HepG2 (cell line): ENCODE measurements around the gene ELF2. TPM values are rescaled to one million over a fixed set of nuclear protein-coding genes. Genes with fewer than 3 reads are reported as not detected.

Source experiments
- IRF2 ChIP-seq: IDR thresholded peaks from 2 replicates; pipeline ENCODE4 v1.6.1; 2018; ENCODE audit warnings: missing genetic modification reagents, missing compliant biosample characterization
- JUND ChIP-seq: sonication (generic); formaldehyde crosslinking; IDR thresholded peaks from 2 replicates; pipeline ENCODE4 v1.8.0; 2022; ENCODE audit warnings: mild to moderate bottlenecking, missing genetic modification reagents
- KLF12 ChIP-seq: sonication (generic); formaldehyde crosslinking; IDR thresholded peaks from 2 replicates; pipeline ENCODE4 v1.4.0; 2020; ENCODE audit warnings: missing genetic modification reagents, borderline replicate concordance
- MBD4 ChIP-seq: IDR thresholded peaks from 2 replicates; pipeline ENCODE4 v1.6.1; 2012; ENCODE audit warnings: low read length, inconsistent platforms, borderline replicate concordance
- PCBP2 ChIP-seq: fragments of 200-400 bp; formaldehyde crosslinking; optimal IDR thresholded peaks from 2 replicates; pipeline ENCODE3; 2018; ENCODE audit warnings: low read length, low read depth; ENCODE audit not compliant: poor library complexity, severe bottlenecking
- SAP130 ChIP-seq: IDR thresholded peaks from 2 replicates; pipeline ENCODE4 v1.6.1; 2016; ENCODE audit warnings: low read depth
- SSRP1 ChIP-seq: IDR thresholded peaks from 2 replicates; pipeline ENCODE4 v1.6.1; 2016; ENCODE audit warnings: control low read depth
- ZMYM2 ChIP-seq: sonication (generic); formaldehyde crosslinking; IDR thresholded peaks from 2 replicates; pipeline ENCODE4 v1.8.0; 2022; ENCODE audit warnings: mild to moderate bottlenecking, missing genetic modification reagents
- ZNF549 ChIP-seq: sonication (generic); formaldehyde crosslinking; IDR thresholded peaks from 2 replicates; pipeline ENCODE4 v1.5.0; 2020; ENCODE audit warnings: missing genetic modification reagents
- ZNF616 ChIP-seq: sonication (generic); formaldehyde crosslinking; IDR thresholded peaks from 2 replicates; pipeline ENCODE4 v1.5.0; 2020; ENCODE audit warnings: low read depth, mild to moderate bottlenecking, missing genetic modification reagents
- polyA plus RNA-seq, 8 experiments: library from polyadenylated mRNA; depleted of rRNA in 3 of 8; stranded (reverse) in 7 of 8; unstranded in 1 of 8; fragments of >200 nt; fragmentation: Illumina TruSeq in 4 of 8; extraction: Trizol in 4 of 8; gene quantifications; 2 replicates each; pipeline versions ENCODE4 v1.2.1 to v1.2.3, GENCODE V29; 2011 to 2016; ENCODE audit warnings: low read depth in 4 of 8, missing spikeins in 1 of 8, mixed read lengths in 1 of 8; ENCODE audit not compliant: insufficient read depth in 1 of 8
- total RNA-seq, 5 experiments: library from RNA; depleted of rRNA; stranded (reverse); fragments of >200 nt; fragmentation: Illumina TruSeq; extraction: Trizol; gene quantifications; 2 replicates each; pipeline ENCODE4 v1.2.3, GENCODE V29; 2016; ENCODE audit warnings: low read depth in 1 of 5
- TF ChIP-seq, protein P1 (sequence below): sonication (generic); formaldehyde crosslinking; IDR thresholded peaks from 2 replicates; pipeline ENCODE4 v1.4.0; 2020; ENCODE audit warnings: missing genetic modification reagents
- TF ChIP-seq, protein P2 (sequence below): sonication (generic); formaldehyde crosslinking; IDR thresholded peaks from 2 replicates; pipeline ENCODE4 v1.4.0; 2020; ENCODE audit warnings: mild to moderate bottlenecking, low read depth, missing genetic modification reagents
- TF ChIP-seq, protein P3 (sequence below): sonication (generic); formaldehyde crosslinking; IDR thresholded peaks from 2 replicates; pipeline ENCODE4 v1.5.0; 2020; ENCODE audit warnings: mild to moderate bottlenecking, missing genetic modification reagents
- TF ChIP-seq, protein P4 (sequence below): sonication (generic); formaldehyde crosslinking; conservative IDR thresholded peaks from 2 replicates; pipeline ENCODE4 v1.4.0; 2020; ENCODE audit warnings: missing genetic modification reagents
- TF ChIP-seq, protein P5 (sequence below): sonication (generic); formaldehyde crosslinking; IDR thresholded peaks from 2 replicates; pipeline ENCODE4 v1.5.1; 2020; ENCODE audit warnings: missing genetic modification reagents, mild to moderate bottlenecking, borderline replicate concordance
- TF ChIP-seq, protein P6 (sequence below): sonication (generic); formaldehyde crosslinking; IDR thresholded peaks from 2 replicates; pipeline ENCODE4 v1.4.0; 2020; ENCODE audit warnings: missing genetic modification reagents

The ELF2 gene
- total and polyA plus RNA-seq, 2 of the 13 experiments (the other 11 are each of a cell fraction or from before 2014, with no cell fraction given), result 28.6 to 35.4 TPM

DNA sequence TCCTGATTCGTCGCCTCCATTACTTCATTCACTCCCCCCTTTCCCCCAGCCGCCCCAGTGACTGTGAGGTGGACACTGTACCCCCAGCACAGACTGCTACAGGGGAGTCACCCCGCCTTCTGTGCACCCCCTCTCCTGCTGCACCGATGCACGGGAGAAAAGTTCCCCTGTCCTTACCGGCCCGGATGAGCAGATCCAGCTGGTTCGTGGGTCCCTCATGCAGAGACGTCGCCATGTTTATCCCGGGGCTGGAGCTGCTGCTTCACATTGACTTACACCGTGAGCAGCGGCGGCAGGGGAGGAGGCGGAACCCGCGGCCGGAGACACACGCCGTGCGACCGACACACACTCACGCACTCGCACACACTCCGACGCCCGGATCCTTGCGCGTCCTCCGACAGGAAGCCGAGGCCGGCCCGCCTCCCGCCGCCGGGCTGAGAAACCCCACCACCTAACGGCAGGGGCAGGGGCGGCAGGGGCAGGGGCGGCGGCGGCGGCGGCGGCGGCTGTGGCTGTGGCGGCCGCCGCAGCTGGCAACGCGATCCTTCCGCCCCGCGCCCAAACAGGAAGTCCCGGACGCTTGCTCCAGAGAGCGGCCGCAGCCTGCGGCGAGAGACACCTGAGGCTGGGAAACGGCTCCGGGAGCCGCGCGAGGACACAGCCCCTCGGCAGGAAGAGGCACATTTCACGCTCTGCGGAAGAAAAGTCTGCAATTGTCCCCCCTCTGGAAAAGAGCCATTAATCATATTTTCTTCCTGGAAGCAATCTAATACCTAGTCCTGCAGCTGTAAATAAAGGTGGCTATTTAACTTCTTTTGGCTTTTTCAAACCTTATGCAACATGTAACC is 92.8 kb downstream of the ELF2 start (continued):
- TF ChIP-seq, protein P1, sequence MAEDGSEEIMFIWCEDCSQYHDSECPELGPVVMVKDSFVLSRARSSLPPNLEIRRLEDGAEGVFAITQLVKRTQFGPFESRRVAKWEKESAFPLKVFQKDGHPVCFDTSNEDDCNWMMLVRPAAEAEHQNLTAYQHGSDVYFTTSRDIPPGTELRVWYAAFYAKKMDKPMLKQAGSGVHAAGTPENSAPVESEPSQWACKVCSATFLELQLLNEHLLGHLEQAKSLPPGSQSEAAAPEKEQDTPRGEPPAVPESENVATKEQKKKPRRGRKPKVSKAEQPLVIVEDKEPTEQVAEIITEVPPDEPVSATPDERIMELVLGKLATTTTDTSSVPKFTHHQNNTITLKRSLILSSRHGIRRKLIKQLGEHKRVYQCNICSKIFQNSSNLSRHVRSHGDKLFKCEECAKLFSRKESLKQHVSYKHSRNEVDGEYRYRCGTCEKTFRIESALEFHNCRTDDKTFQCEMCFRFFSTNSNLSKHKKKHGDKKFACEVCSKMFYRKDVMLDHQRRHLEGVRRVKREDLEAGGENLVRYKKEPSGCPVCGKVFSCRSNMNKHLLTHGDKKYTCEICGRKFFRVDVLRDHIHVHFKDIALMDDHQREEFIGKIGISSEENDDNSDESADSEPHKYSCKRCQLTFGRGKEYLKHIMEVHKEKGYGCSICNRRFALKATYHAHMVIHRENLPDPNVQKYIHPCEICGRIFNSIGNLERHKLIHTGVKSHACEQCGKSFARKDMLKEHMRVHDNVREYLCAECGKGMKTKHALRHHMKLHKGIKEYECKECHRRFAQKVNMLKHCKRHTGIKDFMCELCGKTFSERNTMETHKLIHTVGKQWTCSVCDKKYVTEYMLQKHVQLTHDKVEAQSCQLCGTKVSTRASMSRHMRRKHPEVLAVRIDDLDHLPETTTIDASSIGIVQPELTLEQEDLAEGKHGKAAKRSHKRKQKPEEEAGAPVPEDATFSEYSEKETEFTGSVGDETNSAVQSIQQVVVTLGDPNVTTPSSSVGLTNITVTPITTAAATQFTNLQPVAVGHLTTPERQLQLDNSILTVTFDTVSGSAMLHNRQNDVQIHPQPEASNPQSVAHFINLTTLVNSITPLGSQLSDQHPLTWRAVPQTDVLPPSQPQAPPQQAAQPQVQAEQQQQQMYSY (CRISPR knock-in tag), result peak; percentile 18; the same call in 1 of the 2 replicates
- TF ChIP-seq, protein P2, sequence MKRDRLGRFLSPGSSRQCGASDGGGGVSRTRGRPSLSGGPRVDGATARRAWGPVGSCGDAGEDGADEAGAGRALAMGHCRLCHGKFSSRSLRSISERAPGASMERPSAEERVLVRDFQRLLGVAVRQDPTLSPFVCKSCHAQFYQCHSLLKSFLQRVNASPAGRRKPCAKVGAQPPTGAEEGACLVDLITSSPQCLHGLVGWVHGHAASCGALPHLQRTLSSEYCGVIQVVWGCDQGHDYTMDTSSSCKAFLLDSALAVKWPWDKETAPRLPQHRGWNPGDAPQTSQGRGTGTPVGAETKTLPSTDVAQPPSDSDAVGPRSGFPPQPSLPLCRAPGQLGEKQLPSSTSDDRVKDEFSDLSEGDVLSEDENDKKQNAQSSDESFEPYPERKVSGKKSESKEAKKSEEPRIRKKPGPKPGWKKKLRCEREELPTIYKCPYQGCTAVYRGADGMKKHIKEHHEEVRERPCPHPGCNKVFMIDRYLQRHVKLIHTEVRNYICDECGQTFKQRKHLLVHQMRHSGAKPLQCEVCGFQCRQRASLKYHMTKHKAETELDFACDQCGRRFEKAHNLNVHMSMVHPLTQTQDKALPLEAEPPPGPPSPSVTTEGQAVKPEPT, result no peak; the same call in 1 of the 2 replicates
- TF ChIP-seq ZMYM2 (no peak), PCBP2 (no peak), IRF2 (CRISPR knock-in tag) (no peak; the same call in 1 of the 2 replicates), SSRP1 (CRISPR knock-in tag) (no peak), KLF12 (CRISPR knock-in tag) (no peak; the same call in 1 of the 2 replicates), ZNF549 (CRISPR knock-in tag) (no peak), MBD4 (no peak), ZNF616 (0 out of 2 replicates have a peak, but pooled peaks have one; percentile 65), JUND (CRISPR knock-in tag) (0 out of 2 replicates have a peak, but pooled peaks have one; percentile 58), SAP130 (CRISPR knock-in tag) (peak; percentile 84)
- TF ChIP-seq, protein P3, sequence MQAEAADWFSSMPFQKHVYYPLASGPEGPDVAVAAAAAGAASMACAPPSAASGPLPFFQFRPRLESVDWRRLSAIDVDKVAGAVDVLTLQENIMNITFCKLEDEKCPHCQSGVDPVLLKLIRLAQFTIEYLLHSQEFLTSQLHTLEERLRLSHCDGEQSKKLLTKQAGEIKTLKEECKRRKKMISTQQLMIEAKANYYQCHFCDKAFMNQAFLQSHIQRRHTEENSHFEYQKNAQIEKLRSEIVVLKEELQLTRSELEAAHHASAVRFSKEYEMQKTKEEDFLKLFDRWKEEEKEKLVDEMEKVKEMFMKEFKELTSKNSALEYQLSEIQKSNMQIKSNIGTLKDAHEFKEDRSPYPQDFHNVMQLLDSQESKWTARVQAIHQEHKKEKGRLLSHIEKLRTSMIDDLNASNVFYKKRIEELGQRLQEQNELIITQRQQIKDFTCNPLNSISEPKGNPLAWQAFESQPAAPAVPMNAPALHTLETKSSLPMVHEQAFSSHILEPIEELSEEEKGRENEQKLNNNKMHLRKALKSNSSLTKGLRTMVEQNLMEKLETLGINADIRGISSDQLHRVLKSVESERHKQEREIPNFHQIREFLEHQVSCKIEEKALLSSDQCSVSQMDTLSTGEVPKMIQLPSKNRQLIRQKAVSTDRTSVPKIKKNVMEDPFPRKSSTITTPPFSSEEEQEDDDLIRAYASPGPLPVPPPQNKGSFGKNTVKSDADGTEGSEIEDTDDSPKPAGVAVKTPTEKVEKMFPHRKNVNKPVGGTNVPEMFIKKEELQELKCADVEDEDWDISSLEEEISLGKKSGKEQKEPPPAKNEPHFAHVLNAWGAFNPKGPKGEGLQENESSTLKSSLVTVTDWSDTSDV (CRISPR knock-in tag), result no peak
- TF ChIP-seq, protein P4, sequence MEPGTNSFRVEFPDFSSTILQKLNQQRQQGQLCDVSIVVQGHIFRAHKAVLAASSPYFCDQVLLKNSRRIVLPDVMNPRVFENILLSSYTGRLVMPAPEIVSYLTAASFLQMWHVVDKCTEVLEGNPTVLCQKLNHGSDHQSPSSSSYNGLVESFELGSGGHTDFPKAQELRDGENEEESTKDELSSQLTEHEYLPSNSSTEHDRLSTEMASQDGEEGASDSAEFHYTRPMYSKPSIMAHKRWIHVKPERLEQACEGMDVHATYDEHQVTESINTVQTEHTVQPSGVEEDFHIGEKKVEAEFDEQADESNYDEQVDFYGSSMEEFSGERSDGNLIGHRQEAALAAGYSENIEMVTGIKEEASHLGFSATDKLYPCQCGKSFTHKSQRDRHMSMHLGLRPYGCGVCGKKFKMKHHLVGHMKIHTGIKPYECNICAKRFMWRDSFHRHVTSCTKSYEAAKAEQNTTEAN (CRISPR knock-in tag), result peak; percentile 71
- TF ChIP-seq, protein P5, sequence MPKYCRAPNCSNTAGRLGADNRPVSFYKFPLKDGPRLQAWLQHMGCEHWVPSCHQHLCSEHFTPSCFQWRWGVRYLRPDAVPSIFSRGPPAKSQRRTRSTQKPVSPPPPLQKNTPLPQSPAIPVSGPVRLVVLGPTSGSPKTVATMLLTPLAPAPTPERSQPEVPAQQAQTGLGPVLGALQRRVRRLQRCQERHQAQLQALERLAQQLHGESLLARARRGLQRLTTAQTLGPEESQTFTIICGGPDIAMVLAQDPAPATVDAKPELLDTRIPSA (CRISPR knock-in tag), result no peak
- TF ChIP-seq, protein P6, sequence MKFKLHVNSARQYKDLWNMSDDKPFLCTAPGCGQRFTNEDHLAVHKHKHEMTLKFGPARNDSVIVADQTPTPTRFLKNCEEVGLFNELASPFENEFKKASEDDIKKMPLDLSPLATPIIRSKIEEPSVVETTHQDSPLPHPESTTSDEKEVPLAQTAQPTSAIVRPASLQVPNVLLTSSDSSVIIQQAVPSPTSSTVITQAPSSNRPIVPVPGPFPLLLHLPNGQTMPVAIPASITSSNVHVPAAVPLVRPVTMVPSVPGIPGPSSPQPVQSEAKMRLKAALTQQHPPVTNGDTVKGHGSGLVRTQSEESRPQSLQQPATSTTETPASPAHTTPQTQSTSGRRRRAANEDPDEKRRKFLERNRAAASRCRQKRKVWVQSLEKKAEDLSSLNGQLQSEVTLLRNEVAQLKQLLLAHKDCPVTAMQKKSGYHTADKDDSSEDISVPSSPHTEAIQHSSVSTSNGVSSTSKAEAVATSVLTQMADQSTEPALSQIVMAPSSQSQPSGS (CRISPR knock-in tag), result no peak; the same call in 1 of the 2 replicates
